ENCODE measurements around the gene SIGLEC7.

SIGLEC7 gene

DNA sequence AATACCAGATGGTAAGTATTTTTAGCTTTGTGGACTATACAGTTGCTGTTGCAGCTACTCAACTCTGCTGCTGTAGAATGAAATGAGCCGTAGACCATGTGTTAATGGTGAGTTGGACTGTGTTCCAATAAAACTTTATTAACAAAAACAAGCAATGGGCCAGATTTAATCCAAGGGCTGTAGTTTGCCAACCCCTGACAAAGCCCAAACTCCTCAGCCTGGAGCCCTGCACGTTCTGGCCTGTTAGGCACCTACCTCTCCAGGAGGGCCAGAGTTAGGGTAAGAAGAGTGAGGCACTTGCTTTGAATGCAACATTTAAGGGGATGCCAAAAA, 46.1 kb downstream of the SIGLEC7 start:
- no peak overlapping the region for H3K4me3 Mint-ChIP-seq
- no peaks in the 10 kb centered on the region for H3K4me1 Mint-ChIP-seq
- H3K27me3 Mint-ChIP-seq = peaks cover 34% of the 10 kb centered on the region
- H3K9me3 Mint-ChIP-seq = no peaks in the 10 kb centered on the region
- no peak for ATAC-seq
- H3K27ac Mint-ChIP-seq = no peak overlapping the region
- H3K36me3 Mint-ChIP-seq = no peaks in the 10 kb centered on the region

DNA sequence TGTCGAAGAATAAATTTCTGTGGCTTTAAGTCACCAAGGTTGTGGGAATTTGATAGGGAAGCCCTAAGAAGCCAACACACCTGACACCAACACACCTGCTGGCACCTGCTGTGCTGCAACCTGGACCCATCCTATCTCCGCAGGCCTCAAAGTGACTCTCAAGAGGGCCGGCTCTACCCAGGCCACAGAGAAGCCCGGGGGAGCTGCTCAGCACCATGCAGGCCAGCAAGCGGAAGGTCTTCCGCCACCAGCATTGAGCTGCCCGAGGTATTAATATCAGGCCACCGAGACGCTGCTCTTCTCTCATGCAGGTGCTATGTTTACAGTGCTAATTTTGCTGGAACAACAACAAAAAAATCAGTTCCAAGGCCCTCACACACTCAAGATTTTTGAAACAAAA, 50.6 kb downstream of the SIGLEC7 start:
- Mint-ChIP-seq H3K27ac (no peak overlapping the region), H3K4me1 (peaks cover 6% of the 10 kb centered on the region), H3K36me3 (no peaks in the 10 kb centered on the region), H3K9me3 (no peaks in the 10 kb centered on the region), H3K4me3 (no peak overlapping the region), H3K27me3 (no peaks in the 10 kb centered on the region)
- ATAC-seq = no peak

DNA sequence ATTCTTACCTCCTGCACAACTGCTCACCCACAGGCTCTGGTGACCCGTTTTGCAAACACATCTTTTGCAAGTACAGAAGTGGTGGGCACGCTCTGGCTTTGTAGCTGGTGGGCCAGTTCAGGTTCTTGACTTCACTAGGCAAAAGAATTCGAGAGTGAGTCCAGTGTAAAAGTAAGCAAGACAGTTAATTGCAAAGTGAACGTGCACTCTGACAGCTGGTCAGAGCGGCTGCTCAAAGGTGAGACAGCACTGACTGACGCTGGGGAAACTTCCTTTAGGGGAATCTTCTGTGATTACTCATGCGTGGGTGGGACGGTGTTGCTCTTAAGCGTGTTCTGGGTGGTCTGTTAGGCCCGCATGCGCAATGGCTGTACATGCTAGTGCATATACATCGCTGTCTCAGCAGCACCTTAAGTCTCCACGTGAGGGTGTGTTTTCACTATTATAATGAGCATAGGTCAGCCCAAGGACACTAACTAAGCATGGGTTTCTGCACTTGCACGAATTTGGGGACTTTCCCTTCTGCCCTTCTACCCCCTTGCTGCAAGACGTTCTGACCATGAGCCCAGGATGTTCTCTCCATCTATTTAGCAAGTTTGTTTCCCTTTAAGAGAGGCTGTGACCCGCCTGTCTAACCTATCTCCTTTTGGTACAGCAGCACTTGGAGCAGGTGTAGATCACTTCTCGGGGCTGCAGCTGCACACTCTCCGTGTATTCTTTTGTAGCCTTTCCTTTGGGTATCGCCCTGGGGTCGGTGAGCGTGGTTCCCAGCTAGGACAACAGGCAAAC, 52.6 kb downstream of the SIGLEC7 start:
- Mint-ChIP-seq H3K27ac (no peak overlapping the region), H3K27me3 (peaks cover 11% of the 10 kb centered on the region), H3K4me3 (no peak overlapping the region), H3K36me3 (no peaks in the 10 kb centered on the region), H3K4me1 (peaks cover 6% of the 10 kb centered on the region), H3K9me3 (no peaks in the 10 kb centered on the region)
- ATAC-seq = peak; percentile 77

DNA sequence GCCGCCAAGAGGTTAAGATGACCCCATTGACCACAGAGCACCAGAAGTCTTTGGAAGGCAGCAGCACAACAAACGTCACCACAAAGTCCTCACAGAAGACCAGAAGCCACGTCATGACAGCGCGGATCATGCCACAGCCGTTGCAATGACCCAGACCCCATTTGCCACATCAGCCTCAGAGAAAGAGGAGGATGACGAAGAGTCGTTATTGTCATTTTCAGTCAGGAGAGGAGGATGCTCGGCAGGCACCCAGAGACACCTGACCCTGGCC, 53.1 kb downstream of the SIGLEC7 start:
- peaks cover 6% of the 10 kb centered on the region for H3K4me1 Mint-ChIP-seq
- peaks cover 17% of the 10 kb centered on the region for H3K27me3 Mint-ChIP-seq
- no peak overlapping the region for H3K4me3 Mint-ChIP-seq
- H3K27ac Mint-ChIP-seq = no peak overlapping the region
- ATAC-seq = no peak
- no peaks in the 10 kb centered on the region for H3K36me3 Mint-ChIP-seq
- H3K9me3 Mint-ChIP-seq = no peaks in the 10 kb centered on the region

DNA sequence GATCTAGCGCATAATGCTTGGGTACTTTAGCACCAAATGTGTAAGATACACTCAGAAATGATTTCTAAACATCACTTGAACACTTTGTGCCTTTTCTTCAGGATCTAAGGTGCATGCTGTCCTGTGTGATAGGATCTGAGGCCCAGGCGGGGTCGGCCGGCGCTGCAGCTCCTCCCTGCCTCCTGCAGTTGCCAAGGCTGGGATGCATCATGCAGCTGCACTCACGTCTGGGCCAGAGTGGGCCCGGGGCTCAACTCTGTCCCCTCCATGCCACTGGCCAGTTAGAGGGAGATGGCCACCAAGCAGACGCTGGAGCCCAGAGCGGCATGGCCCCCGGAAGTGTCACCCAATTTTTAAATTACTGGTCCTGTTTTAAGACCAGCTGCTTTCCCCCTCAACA, 53.5 kb downstream of the SIGLEC7 start:
- Mint-ChIP-seq H3K27me3 (peaks cover 20% of the 10 kb centered on the region), H3K9me3 (no peaks in the 10 kb centered on the region), H3K27ac (no peak overlapping the region), H3K4me3 (no peak overlapping the region), H3K4me1 (peaks cover 6% of the 10 kb centered on the region), H3K36me3 (no peaks in the 10 kb centered on the region)
- no peak for ATAC-seq

DNA sequence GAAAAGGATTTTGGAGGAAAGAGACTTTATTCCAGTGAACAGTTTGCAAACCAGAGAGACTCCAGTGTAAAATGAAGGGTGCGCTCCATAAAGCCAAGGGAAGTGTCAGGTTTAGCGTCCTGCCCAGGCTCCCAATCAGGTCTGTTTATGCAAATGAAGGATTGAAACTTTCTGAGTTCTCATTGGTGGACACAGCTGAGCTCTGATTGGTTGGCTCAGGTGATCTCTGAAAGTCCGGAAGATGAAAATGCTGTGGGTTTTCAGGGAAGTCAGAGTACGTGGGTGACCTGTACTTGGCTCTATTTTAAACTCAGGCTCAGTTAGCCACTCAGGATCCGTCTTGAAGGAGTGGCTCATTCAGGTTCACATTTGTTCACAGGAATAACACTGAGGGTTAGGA, 54.1 kb downstream of the SIGLEC7 start:
- H3K27me3 Mint-ChIP-seq = peaks cover 26% of the 10 kb centered on the region
- H3K36me3 Mint-ChIP-seq = no peaks in the 10 kb centered on the region
- no peaks in the 10 kb centered on the region for H3K9me3 Mint-ChIP-seq
- ATAC-seq = no peak
- H3K4me1 Mint-ChIP-seq = peaks cover 6% of the 10 kb centered on the region
- H3K27ac Mint-ChIP-seq = no peak overlapping the region
- H3K4me3 Mint-ChIP-seq = no peak overlapping the region

DNA sequence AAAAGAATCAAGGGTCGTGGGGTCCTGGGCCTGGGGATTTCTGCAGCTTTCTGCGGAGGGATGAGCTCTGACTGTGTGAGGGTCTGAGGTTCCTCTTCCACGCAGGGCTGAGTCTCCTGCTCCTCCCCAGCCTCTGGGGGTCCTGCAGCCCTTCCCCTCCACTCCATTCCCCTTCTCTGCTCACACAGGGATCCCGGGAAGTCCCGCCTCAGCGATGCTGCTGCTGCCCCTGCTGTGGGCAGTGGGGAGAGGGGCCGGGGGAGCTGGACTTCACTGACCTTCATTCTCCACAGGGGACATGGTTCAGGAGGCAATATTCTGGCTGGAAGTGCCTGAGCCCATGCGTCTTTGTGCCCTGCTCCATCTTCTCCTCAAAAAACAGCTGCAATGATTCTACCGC, 56.5 kb downstream of the SIGLEC7 start:
- peaks cover 6% of the 10 kb centered on the region for H3K4me1 Mint-ChIP-seq
- no peak overlapping the region for H3K4me3 Mint-ChIP-seq
- no peaks in the 10 kb centered on the region for H3K36me3 Mint-ChIP-seq
- H3K9me3 Mint-ChIP-seq = no peaks in the 10 kb centered on the region
- ATAC-seq = no peak
- H3K27ac Mint-ChIP-seq = no peak overlapping the region
- peaks cover 37% of the 10 kb centered on the region for H3K27me3 Mint-ChIP-seq

DNA sequence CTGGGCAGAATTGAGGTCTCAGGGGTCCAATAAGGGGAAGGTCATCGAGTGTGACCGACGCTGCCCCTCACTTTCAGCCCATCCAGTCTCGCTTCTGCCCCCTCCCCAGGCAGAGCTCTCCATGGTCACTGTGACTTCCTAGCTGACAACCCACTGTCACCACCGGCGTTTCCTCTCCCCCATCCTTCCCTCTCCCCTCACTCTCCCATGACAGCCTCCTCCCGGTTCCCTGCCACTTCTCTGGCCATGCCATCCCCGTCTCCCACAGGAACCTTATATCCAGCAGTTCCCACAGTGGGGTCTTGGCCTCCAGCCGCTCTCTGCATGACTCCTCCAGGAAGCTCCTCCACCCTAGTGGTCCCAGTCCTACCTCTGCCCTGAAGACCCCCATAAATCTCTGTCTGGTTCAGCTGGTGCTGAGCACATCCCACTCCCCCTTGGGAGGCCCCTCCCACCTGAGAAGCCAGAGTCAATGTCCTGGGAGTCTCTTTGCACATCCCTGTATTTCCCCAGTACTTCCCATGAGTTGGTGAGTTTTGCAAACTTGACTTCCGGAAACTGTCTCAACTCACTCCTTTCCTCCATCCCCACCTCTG, 58.1 kb downstream of the SIGLEC7 start:
- Mint-ChIP-seq H3K27ac (no peak overlapping the region), H3K36me3 (no peaks in the 10 kb centered on the region), H3K4me3 (no peak overlapping the region), H3K27me3 (peaks cover 37% of the 10 kb centered on the region), H3K9me3 (no peaks in the 10 kb centered on the region), H3K4me1 (peaks cover under 1% of the 10 kb centered on the region)
- ATAC-seq = no peak

DNA sequence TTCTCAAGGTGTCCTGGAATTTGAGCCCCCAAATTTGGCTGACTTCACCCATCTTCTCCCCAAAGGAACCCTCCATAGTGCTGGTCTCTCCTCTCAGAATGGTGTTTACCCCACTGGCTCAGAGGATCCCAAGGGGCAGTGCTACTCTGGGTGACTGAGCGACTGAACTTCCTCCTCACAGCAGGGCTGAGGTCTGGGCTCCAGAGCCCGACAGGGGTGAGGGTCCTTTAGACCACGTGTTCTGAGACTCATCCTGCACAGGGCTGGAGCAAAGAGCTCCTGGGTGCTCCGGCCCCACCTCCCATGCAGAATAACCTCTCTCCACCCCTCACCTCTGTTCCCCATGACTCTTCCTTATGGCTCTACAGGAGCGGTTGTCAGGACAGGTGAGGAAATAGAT, 59.6 kb downstream of the SIGLEC7 start:
- H3K9me3 Mint-ChIP-seq = no peaks in the 10 kb centered on the region
- H3K4me3 Mint-ChIP-seq = no peak overlapping the region
- ATAC-seq = no peak
- peaks cover 37% of the 10 kb centered on the region for H3K27me3 Mint-ChIP-seq
- no peaks in the 10 kb centered on the region for H3K36me3 Mint-ChIP-seq
- H3K27ac Mint-ChIP-seq = no peak overlapping the region
- H3K4me1 Mint-ChIP-seq = no peaks in the 10 kb centered on the region
